NCI-H2227 (cell line): Measurements from ENCODE around the gene G3BP2.

Experiments used
- DNase-seq: peaks from one replicate; lab custom pipeline; 2025; ENCODE audit not compliant: unreplicated experiment; lab: John Stamatoyannopoulos, UW

G3BP2 gene

DNA sequence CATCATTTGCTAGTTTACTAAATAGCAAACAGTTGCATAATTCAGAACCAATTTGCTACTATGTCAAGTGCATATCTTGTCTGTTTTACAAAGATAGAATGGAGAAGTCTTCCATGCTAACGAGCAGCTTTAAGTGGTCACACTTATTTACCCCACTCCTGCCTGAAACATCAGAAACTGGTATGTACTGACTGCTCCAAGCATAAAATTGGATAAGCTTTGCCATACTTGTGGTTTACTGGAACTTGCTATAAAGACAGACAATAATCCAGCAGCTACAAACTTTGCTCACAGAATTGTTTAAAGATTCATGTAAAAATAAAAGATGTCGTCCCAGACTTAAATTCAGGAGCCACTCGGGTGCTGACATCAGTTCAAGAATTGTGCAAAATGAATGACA lies 29.6 kb downstream of the G3BP2 start:
- no peak for DNase-seq

DNA sequence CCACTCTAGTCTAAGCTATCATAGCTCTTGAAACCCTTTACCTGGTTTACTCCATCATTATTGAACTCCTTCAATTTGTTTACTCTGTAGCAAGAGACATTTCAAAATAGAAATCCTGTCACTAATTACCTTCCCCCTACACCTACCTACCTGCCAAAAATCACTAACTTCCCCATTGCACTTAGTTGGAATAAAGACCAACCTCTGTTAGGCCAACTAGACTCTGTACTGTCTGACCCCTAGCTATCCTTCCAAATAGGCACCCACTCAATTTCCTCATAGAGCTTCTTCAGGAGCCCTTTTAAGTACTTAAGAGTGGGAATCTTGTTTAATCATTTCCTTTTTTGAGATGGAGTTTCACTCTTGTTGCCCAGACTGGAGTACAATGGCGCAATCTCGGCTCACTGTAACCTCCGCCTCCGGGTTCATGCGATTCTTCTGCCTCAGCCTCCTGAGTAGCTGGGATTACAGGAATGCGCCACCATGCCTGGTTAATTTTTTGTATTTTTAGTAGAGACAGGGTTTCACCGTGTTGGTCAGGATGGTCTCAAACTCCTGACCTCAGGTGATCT lies 34.0 kb downstream of the G3BP2 start:
- DNase-seq = no peak

DNA sequence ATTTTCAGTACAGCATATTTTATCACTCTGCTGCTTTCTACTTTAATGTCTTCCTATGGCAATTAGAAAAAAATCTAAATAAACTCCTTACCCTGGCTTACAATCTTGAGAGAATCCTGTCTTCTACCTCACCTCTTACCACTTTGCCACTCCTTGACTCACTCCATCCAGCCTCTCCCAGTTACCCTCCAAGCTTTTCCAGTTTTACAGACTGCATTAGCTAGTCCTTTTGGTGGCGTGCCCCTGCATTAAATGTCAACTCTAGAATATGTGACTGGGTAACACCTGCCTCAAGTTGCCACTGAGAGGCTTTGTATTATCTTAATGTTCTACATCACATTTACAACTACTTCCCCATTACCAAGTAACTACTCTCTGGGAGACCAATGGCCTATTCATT lies 35.4 kb downstream of the G3BP2 start:
- no peak for DNase-seq

DNA sequence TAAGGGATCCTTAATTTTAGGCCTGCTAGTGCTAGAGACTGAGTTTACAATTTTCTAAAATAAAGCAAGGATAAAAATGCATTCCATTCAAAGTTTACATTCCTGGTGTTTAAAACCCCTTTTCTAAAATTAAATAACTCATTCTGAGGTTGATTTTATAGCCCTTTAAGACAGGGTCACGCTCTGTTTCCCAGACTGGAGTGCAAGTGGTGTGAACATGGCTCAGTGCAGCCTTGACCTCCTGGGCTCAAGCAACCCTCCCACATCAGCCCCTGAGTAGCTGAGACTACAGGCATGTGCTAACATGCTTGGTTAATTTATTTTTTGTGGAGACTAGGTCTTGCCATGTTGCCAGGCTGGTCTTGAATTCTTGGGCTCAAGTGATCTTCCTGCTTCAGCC lies 36.0 kb downstream of the G3BP2 start:
- no peak for DNase-seq

DNA sequence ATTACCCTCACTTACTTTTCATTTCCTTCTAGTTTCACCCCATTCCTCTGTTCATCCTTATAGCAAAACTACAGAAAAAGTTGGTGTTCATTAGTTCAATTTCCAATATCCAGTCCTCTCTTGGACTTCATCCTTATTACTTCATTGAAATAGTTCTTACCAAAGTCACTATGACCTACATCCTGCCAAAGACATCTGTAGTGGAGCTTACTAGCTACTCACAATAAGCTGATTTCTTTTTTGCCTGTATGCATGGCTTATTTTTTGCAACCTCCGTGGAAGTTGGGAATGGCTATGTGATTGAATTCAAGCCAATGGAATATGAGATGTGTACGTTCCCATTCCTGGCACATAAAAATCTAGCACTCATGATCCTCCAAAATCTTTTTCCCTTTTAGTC lies 38.3 kb downstream of the G3BP2 start:
- no peak for DNase-seq

DNA sequence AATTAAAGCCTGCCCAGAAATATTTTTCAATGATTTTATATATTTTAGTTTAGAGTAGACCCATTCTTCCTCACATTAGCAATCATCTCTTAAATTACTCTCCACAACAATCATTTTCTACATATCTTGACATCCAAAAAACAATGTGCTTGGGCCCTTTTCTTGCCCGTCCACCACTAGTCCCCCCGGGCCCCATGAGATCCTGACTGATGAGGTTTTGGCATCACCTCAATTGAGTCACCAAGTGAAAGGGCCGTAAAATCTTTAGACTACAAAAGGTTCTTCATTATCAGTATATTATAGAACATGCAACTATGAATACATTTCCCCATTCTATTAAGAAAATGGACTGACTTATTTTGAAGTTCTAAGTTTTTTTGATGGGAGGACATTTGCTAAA lies 38.9 kb downstream of the G3BP2 start:
- no peak for DNase-seq

DNA sequence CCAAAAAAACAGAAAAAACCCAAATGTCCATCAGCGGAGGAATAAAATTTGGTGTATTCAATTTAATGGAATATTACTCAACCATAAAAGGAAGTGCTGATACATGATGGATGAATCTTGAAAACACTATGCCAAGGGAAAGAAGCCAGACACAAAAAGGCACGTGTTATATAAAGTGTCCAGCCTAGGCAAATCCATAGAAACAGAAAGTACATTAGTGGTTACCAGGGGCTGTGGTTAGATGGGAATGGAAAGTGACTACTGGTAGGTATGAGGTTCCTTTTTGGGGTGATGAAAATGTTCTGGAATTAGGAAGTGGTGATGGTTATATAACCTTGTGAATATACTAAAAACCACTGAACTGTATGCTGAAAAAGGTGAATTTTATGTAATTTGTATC lies 39.4 kb downstream of the G3BP2 start:
- no peak for DNase-seq

DNA sequence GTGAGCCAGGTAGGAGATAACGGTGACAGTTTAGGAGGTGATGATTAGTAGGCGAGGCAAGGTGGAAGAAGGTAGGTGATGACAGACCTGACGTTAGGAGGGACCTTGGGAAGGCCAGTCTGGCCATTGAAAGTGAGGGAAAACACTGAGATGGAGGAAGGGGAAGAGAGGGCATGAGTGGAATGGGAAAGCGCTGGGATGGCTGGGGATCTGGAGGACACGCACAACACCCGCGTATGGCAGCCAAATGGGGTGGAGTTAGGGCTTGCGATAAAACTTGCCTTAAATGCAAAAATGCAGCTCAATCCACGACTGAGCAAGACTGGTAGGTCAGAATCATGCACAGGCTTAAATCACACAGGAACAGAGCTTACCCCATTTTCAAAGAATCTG lies 42.3 kb downstream of the G3BP2 start:
- DNase-seq = peak; percentile 30

DNA sequence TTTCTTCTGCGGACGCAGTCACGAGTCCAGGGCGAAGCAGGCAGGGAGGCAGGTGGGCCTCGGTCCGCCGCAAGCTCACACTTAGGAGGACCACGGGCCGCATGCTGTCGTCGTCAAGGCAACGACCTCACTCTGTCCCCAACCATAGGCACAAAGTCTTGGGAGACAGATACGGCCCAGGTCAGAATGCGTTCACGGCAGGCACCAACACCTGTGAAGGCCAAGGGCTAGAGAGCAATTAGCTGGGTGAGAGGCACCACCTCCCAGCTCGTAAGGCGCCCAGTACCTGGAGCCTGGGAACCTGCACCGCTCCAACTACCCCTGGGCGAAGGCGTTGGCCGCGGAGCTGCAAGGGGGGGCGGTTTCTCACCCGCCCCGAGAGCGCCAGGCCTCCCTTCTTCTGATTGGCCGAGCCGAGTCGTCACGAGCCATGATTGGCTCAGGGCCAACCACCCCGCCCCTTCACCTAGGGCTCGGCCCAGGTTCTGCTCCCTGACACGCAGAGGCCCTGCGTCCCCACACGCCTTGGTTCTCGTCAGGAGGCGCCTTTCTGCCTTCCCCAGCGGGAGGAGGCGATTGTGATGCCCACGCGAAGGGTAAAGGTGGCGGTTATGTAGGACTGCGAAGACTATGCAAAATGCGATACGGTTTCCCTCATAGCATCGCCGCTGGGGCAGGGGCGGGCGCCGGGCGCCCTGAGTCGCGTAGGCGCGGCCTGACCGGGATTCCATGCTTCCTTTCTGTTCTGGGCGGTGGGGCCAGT lies 42.9 kb downstream of the G3BP2 start, which contains the start of gene CDKL2:
CDKL2 (minus strand) TSS at position 355 of the 763 bp plus-strand sequence. CDS start 4,540 bp downstream, outside the sequence.
- peak; percentile 91 for DNase-seq

DNA sequence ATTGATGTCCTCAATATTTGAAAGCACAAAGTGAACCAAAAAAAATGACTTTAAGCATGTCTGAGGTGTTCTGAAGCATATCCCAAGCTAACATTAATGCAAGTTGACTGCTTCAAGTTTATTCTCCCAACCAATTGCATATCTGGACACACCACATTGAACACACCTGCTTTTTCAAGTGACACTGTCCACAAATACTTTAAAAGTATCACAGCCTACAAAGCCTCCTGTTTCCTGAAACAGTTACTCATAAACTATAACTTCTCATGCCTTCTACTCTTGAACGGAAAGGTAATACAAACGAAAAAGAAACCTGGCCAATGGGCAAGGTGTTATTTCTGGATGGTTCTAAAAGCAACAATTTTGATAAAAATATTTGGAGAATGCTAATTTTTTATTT lies 44.0 kb downstream of the G3BP2 start:
- DNase-seq = no peak

DNA sequence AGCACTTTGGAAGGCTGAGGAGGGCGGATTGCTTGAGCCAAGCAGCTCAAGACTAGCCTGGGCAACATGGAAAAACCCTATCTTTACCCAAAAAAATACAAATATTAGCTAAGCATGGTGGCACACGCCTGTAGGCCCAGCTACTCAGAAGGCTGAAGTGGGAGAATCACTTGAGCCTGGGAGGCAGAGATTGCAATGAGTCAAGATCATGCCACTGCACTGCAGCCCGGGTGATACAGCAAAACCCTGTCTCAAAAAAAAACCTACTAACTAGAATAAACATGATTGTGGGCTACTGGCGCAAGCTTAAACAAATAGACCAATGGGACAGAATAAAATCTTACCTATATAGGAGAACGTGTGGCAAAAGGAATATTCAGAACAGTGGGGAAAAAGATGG lies 50.2 kb downstream of the G3BP2 start:
- DNase-seq = no peak

DNA sequence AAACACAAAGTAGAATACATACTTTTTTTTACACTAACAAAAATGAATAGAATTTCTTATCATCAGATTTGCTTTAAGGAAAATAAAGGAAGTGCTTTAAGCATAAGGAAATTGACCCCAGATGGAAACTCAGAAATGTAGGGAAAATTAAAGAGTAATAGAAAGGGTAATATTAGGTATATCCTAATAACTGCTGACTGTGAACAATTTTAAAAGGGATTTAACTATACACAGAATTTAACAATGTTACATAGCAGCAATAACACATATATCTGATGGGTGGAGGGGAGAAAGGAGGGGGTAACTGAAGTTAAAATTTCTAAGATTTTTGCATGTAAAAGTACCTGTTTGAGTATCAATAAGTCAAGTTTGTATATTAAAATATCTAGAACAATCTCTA lies 51.5 kb downstream of the G3BP2 start:
- no peak for DNase-seq

DNA sequence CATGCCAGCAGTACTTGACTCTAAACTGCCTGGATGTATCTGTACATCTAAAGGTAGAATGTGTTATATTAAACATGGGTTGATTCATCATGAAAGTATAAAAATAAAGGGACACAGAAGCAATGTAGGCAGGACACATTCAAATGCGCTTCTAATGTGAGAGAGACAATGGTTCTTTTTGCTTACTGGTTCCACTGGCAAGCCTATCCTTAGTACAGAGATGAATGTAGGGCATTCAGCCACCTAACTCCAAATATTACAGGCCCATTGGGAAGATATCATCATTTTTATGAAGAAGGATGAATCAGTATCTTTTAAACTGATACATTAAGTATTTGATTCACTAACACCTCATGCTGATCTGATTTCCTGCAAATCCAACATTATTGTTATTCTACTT lies 60.9 kb downstream of the G3BP2 start:
- DNase-seq = no peak

DNA sequence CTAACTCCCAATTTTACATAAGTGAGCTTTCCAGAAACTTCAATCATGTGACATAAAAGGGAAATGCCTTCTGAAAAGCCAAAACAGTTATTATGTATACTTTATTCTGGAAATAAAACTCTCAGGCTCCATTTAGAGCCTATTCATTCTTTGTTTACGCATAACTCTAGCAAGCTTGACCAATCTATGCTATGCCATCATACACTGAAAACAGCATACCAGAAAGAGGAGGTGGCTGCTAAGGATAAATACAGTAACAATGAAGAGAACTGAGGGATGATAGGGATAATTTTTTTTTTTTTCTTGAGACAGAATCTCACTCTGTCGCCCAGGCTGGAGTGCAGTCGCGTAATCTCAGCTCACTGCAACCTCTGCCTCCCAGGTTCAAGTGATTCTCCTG lies 67.3 kb downstream of the G3BP2 start:
- no peak for DNase-seq

DNA sequence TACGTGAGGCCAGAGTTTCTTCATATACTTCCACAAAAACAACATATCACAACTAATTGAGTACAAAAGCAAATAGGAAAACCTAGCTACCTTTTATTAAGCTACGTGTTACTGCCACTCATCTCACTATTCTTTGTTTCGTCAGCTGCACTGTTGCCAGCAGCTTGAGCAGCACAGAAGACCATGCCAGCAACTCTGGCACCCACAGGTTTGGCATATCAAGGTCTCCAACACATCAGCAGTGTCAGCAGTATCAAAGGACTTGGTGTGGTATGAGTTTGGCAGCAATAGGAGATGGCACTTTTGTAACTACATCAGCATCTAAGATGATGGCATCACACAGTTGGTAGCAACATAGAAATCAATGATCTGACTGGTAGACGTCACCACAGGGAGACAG lies 73.6 kb downstream of the G3BP2 start:
- no peak for DNase-seq

DNA sequence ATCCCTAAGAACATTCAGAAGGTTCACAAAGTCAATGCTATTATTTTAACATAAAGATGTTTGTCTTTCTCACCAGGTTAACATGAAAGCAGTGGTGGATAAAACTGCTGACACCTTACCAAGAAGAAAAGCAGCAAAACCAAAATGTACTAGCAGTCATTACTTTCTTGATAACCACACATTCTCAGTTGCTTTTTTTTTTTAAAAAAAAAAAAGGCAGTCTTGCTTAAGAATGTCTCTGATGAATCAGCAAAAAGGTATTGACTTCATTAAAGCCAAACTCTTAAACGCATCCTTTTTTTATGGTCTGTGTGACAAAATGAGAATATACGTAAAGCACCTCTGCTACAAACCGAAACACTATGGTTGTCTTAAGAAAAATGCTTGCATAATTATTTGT lies 74.8 kb downstream of the G3BP2 start:
- no peak for DNase-seq

DNA sequence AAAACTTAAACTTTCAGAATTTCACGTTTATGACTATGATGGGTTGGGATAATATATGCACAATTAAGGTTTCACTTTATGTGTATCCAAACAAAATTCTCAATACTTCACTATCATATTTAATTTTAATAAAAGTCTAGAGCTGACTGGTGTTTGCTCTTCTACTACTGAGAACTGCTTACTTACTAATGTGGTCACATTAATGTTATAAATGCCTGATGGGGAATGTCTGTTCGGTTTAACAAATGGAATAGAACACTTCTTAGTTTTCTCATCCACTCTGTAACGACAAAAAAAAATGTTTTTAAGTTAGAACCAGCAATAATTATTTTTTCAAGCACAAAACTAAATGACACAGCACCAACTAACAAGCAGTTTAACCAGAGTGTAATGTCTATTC lies 77.2 kb downstream of the G3BP2 start:
- no peak for DNase-seq

DNA sequence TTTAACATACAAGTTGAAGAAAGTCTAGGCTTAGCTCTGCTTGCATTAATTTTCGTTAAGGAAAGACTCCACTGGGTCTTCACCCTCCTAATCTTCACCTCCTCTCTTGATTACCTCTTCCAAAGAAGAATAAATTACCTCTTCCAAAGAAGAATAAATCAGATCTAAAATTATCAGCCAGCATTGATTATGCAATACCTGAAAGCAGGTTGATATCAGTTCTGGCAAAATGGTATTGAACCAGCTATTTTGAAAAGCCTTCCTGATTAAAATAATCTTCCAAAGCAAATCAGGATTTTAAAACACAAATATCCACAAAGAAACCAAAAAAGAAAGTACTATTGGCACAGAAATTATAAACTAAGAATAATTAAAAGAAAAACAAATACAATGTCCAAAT lies 79.8 kb downstream of the G3BP2 start:
- no peak for DNase-seq
